ENCODE measurements around the gene UBE2O.

UBE2O gene

DNA sequence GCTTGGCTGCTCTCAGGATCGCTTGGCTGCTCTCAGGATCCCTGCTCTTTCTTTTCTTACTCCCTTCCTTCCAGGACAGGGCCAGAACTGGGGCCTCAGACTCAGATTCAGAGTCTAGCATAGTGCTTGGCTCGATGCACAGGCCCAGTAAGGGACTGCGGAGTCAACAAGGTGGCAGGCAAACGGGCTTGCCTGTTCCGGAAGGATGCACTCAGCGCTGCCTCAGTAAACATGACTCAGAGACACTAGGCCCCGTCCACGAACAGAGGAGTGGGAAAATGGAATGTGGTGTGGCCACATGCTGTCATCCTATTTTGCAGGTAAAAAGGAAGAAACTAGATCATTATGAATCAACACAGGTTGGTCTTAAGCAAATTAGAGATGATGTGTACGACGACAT is 58.8 kb downstream of the UBE2O start:
- no peak overlapping the region for H3K4me2 ChIP-seq (ENCODE audit: low read length)
- no peaks in the 10 kb centered on the region for H3K27me3 ChIP-seq (ENCODE audit: control insufficient read depth, low read length)
- TF ChIP-seq EZH2phosphoT487 (IDR thresholded peaks at IDR 0.05; ENCODE audit: borderline replicate concordance, low read length) = no peak
- TF ChIP-seq, protein P1, sequence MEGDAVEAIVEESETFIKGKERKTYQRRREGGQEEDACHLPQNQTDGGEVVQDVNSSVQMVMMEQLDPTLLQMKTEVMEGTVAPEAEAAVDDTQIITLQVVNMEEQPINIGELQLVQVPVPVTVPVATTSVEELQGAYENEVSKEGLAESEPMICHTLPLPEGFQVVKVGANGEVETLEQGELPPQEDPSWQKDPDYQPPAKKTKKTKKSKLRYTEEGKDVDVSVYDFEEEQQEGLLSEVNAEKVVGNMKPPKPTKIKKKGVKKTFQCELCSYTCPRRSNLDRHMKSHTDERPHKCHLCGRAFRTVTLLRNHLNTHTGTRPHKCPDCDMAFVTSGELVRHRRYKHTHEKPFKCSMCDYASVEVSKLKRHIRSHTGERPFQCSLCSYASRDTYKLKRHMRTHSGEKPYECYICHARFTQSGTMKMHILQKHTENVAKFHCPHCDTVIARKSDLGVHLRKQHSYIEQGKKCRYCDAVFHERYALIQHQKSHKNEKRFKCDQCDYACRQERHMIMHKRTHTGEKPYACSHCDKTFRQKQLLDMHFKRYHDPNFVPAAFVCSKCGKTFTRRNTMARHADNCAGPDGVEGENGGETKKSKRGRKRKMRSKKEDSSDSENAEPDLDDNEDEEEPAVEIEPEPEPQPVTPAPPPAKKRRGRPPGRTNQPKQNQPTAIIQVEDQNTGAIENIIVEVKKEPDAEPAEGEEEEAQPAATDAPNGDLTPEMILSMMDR (IDR thresholded peaks at IDR 0.05; ENCODE audit: low read depth, low read length, poor library complexity, severe bottlenecking) = no peak
- no peak overlapping the region for H3K27ac ChIP-seq (ENCODE audit: low read depth, low read length)
- H3K36me3 ChIP-seq (ENCODE audit: control insufficient read depth, low read length) = peaks cover 60% of the 10 kb centered on the region
- peaks cover 5% of the 10 kb centered on the region; the same call in 1 of the 2 replicates for H4K20me1 ChIP-seq (ENCODE audit: control insufficient read depth, insufficient read depth, low read depth, low read length)
- peaks cover 5% of the 10 kb centered on the region; the same call in 1 of the 2 replicates for H3F3A ChIP-seq (ENCODE audit: control insufficient read depth, insufficient read depth)
- no peaks in the 10 kb centered on the region for H3K4me1 ChIP-seq (ENCODE audit: control insufficient read depth, low read length)
- H3K9me2 ChIP-seq (replicated peaks; ENCODE audit: control insufficient read depth, low read length) = no peaks in the 10 kb centered on the region
- no peak overlapping the region for H3K4me3 ChIP-seq (ENCODE audit: low read length)
- H3K9me3 ChIP-seq (ENCODE audit: control insufficient read depth, insufficient read depth, low read length) = no peaks in the 10 kb centered on the region
- H3K79me2 ChIP-seq (ENCODE audit: control insufficient read depth, low read length) = no peaks in the 10 kb centered on the region

DNA sequence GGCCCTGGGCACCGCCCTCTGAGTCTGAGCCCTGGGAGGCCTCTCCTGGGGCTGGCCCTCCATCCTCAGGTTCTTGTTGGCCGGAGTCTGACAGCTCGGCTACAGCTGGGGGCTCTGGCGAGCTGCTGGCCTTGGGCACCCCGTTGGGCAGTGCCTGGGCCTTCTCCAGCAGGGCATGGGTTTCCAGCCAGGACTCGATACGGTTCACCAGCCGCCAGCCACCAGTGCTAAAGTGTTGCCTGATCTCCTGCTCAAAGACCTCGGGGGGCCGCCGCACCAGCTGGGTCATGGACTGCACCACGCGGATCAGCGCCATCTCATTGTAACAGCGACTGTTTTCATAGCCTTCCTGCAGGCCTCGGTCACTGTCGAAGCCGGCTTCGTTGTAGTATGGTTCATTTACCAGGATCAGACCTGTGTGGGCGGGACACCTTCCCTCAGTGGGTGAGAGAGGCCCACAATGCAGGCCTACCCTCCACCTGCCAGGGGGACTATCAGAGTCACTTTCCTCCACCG is 61.7 kb downstream of the UBE2O start:
- Histone ChIP-seq H3K36me3 (ENCODE audit: control insufficient read depth, low read length) (peaks cover 31% of the 10 kb centered on the region), H3K9me3 (ENCODE audit: control insufficient read depth, insufficient read depth, low read length) (no peaks in the 10 kb centered on the region), H3K9me2 (replicated peaks; ENCODE audit: control insufficient read depth, low read length) (no peaks in the 10 kb centered on the region), H3F3A (ENCODE audit: control insufficient read depth, insufficient read depth) (peaks cover 5% of the 10 kb centered on the region; the same call in 1 of the 2 replicates), H3K27me3 (ENCODE audit: control insufficient read depth, low read length) (no peaks in the 10 kb centered on the region), H4K20me1 (ENCODE audit: control insufficient read depth, insufficient read depth, low read depth, low read length) (no peaks in the 10 kb centered on the region), H3K4me1 (ENCODE audit: control insufficient read depth, low read length) (peaks cover under 1% of the 10 kb centered on the region), H3K79me2 (ENCODE audit: control insufficient read depth, low read length) (no peaks in the 10 kb centered on the region), H3K4me2 (ENCODE audit: low read length) (no peak overlapping the region), H3K27ac (ENCODE audit: low read depth, low read length) (no peak overlapping the region), H3K4me3 (ENCODE audit: low read length) (no peak overlapping the region)
- TF ChIP-seq, protein P1 (IDR thresholded peaks at IDR 0.05; ENCODE audit: low read depth, low read length, poor library complexity, severe bottlenecking) = no peak
- no peak for TF ChIP-seq EZH2phosphoT487 (IDR thresholded peaks at IDR 0.05; ENCODE audit: borderline replicate concordance, low read length)

DNA sequence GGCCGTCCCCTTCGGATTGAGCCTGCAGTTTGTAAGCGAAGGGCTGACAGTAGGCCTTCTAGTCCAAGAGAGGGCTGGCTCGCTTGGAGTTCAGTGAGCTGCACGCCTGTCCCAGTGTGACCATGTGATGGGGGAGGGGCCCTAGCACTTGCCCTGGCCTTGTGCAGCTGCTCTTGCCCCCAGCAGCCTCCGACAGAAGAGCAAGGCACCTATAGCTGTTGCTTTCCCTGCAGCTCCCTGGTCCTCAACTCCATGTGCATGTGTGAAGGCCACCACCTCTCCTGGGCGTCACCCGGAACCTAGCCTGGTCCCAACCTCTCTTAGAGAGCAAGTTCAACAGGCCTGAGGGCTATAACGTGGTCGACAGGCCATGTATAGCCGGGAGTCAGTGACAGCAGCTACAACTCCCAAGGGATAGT is 62.9 kb downstream of the UBE2O start:
- no peaks in the 10 kb centered on the region for H3K9me2 ChIP-seq (replicated peaks; ENCODE audit: control insufficient read depth, low read length)
- H3F3A ChIP-seq (ENCODE audit: control insufficient read depth, insufficient read depth) = peaks cover 5% of the 10 kb centered on the region; the same call in 1 of the 2 replicates
- peaks cover 13% of the 10 kb centered on the region for H3K4me1 ChIP-seq (ENCODE audit: control insufficient read depth, low read length)
- H3K27ac ChIP-seq (ENCODE audit: low read depth, low read length) = no peak overlapping the region
- H3K9me3 ChIP-seq (ENCODE audit: control insufficient read depth, insufficient read depth, low read length) = no peaks in the 10 kb centered on the region
- H4K20me1 ChIP-seq (ENCODE audit: control insufficient read depth, insufficient read depth, low read depth, low read length) = no peaks in the 10 kb centered on the region
- no peak overlapping the region for H3K4me3 ChIP-seq (ENCODE audit: low read length)
- H3K4me2 ChIP-seq (ENCODE audit: low read length) = no peak overlapping the region
- TF ChIP-seq EZH2phosphoT487 (IDR thresholded peaks at IDR 0.05; ENCODE audit: borderline replicate concordance, low read length) = no peak
- TF ChIP-seq, protein P1 (IDR thresholded peaks at IDR 0.05; ENCODE audit: low read depth, low read length, poor library complexity, severe bottlenecking) = no peak
- no peaks in the 10 kb centered on the region for H3K79me2 ChIP-seq (ENCODE audit: control insufficient read depth, low read length)
- H3K36me3 ChIP-seq (ENCODE audit: control insufficient read depth, low read length) = peaks cover 21% of the 10 kb centered on the region
- peaks cover 7% of the 10 kb centered on the region for H3K27me3 ChIP-seq (ENCODE audit: control insufficient read depth, low read length)
